OCI-LY3 (cell line): Measurements from ENCODE around the gene HDHD3.

Source experiments
- H2AFZ ChIP-seq: fragments of 200-600, 300-600 bp; shearing (Covaris generic); 2 replicates; pipeline ENCODE4 v1.6.0; 2014; ENCODE audit warnings: antibody characterized with exemption, low read depth, low read length
- H3K27ac ChIP-seq: fragments of 200-600, 300-600 bp; sonication (generic); 2 replicates; pipeline ENCODE4 v1.5.1; 2014; ENCODE audit warnings: mild to moderate bottlenecking, low read length, moderate library complexity, mixed read lengths
- H3K27me3 ChIP-seq: fragments of 200-600, 300-600 bp; sonication (generic); 2 replicates; pipeline ENCODE4 v1.6.1; 2014; ENCODE audit warnings: low read depth, low read length, mixed read lengths
- H3K36me3 ChIP-seq: fragments of 200-600, 300-600 bp; sonication (generic); replicated peaks from 2 replicates; pipeline ENCODE3; 2014; ENCODE audit warnings: low read depth, low read length, mixed read lengths
- H3K4me1 ChIP-seq: fragments of 300-600, 200-600 bp; sonication (generic); 2 replicates; pipeline ENCODE4 v1.6.1; 2014; ENCODE audit warnings: low read length, mixed read lengths
- H3K4me2 ChIP-seq: fragments of 200-600, 300-600 bp; sonication (generic); 2 replicates; pipeline ENCODE4 v1.6.1; 2014; ENCODE audit warnings: low read length, mixed read lengths
- H3K4me3 ChIP-seq: fragments of 300-600, 200-600 bp; sonication (generic); 2 replicates; pipeline ENCODE4 v1.5.1; 2014; ENCODE audit warnings: antibody characterized with exemption, mild to moderate bottlenecking, low read length, moderate library complexity
- H3K79me2 ChIP-seq: fragments of 300-600, 200-600 bp; shearing (Covaris generic); 2 replicates; pipeline ENCODE4 v1.6.1; 2014; ENCODE audit warnings: mild to moderate bottlenecking, low read length, mixed read lengths
- H3K9ac ChIP-seq: fragments of 300-600, 200-600 bp; shearing (Covaris generic); 2 replicates; pipeline ENCODE4 v1.6.0; 2014; ENCODE audit warnings: mild to moderate bottlenecking, low read length, moderate library complexity
- H3K9me3 ChIP-seq: fragments of 200-600, 300-600 bp; shearing (Covaris generic); 2 replicates; pipeline ENCODE4 v1.6.1; 2014; ENCODE audit warnings: low read length, mixed read lengths; ENCODE audit not compliant: insufficient read depth
- H4K20me1 ChIP-seq: fragments of 200-600, 300-600 bp; sonication (generic); 2 replicates; pipeline ENCODE4 v1.6.1; 2016; ENCODE audit warnings: low read length, mixed read lengths; ENCODE audit not compliant: insufficient read depth
- CTCF ChIP-seq: fragments of 200-600, 300-600 bp; sonication (generic); IDR thresholded peaks from 2 replicates; pipeline ENCODE4 v1.5.1; 2014; ENCODE audit warnings: antibody characterized with exemption, low read length, low read depth
- EZH2phosphoT487 ChIP-seq: fragments of 200-600 bp; shearing (Covaris generic); IDR thresholded peaks from 2 replicates; pipeline ENCODE4 v1.6.1; 2018; ENCODE audit warnings: antibody characterized with exemption, mixed run types, low read depth

Gene HDHD3

GRCh38 chr9:113359385-113359784 lies 17.4 kb downstream of the HDHD3 start:
- H3K4me1 ChIP-seq, result no peaks in the 10 kb centered on the region
- H3K36me3 ChIP-seq, result no peaks in the 10 kb centered on the region
- H3K27me3 ChIP-seq, result no peaks in the 10 kb centered on the region
- no peaks in the 10 kb centered on the region for H3K9me3 ChIP-seq
- no peak overlapping the region for H3K9ac ChIP-seq
- TF ChIP-seq CTCF (no peak), EZH2phosphoT487 (no peak)
- no peaks in the 10 kb centered on the region for H3K79me2 ChIP-seq
- no peak overlapping the region for H3K4me3 ChIP-seq
- H3K27ac ChIP-seq, result no peak overlapping the region
- no peaks in the 10 kb centered on the region for H4K20me1 ChIP-seq
- H3K4me2 ChIP-seq, result no peak overlapping the region
- no peak overlapping the region for H2AFZ ChIP-seq

GRCh38 chr9:113356686-113357292 lies 20.0 kb downstream of the HDHD3 start:
- no peaks in the 10 kb centered on the region for H3K9me3 ChIP-seq

DNA sequence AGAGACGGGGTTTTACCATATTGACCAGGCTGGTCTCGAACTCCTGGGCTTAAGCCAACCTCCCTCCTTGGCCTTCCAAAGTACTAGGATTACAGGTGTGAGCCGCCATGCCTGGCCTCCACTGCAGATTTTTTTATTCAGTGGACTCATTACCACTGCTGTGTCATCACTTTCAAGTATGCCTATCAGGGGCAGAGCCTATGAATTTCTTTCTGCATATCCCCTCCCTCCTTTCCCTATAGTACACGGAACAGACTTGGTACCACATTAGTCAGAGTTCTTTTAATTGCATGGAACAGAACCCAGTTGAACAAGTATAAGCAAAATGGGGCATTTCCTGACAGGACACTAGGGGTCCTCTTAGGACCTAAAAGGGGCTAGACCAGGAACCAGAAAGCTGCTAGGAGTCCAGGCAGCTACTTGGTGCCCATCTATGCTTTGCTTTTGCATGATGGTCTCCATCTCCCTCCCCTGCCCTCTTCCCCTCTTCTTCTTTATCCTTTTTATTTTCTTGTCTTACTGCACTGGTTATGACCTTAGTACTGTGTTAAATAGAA lies 21.7 kb downstream of the HDHD3 start:
- Histone ChIP-seq H3K4me3 (no peak overlapping the region), H3K4me1 (peaks cover 26% of the 10 kb centered on the region), H3K9ac (no peak overlapping the region), H3K9me3 (no peaks in the 10 kb centered on the region), H3K36me3 (no peaks in the 10 kb centered on the region), H3K79me2 (no peaks in the 10 kb centered on the region), H3K27ac (no peak overlapping the region), H3K27me3 (no peaks in the 10 kb centered on the region), H4K20me1 (no peaks in the 10 kb centered on the region), H2AFZ (no peak overlapping the region), H3K4me2 (no peak overlapping the region)
- peak; percentile 45 for TF ChIP-seq CTCF
- TF ChIP-seq EZH2phosphoT487, result no peak

More at GRCh38 chr9:113356686-113357292, 20.0 kb downstream of the HDHD3 start:
- Histone ChIP-seq H3K36me3 (no peaks in the 10 kb centered on the region), H2AFZ (no peak overlapping the region), H3K4me1 (peaks cover 11% of the 10 kb centered on the region), H3K4me3 (no peak overlapping the region), H3K79me2 (no peaks in the 10 kb centered on the region), H3K9ac (no peak overlapping the region), H3K27me3 (no peaks in the 10 kb centered on the region), H3K27ac (no peak overlapping the region), H4K20me1 (no peaks in the 10 kb centered on the region), H3K4me2 (no peak overlapping the region)
- no peak for TF ChIP-seq CTCF
- no peak for TF ChIP-seq EZH2phosphoT487

GRCh38 chr9:113352411-113352810 lies 24.4 kb downstream of the HDHD3 start:
- no peaks in the 10 kb centered on the region for H3K27me3 ChIP-seq
- no peaks in the 10 kb centered on the region for H4K20me1 ChIP-seq
- H3K9me3 ChIP-seq, result no peaks in the 10 kb centered on the region
- no peaks in the 10 kb centered on the region for H3K36me3 ChIP-seq
- peak overlapping the region; percentile 90; the same call in 1 of the 2 replicates for H3K27ac ChIP-seq
- H2AFZ ChIP-seq, result no peak overlapping the region
- H3K4me2 ChIP-seq, result peak overlapping the region; percentile 26; the same call in 1 of the 2 replicates
- TF ChIP-seq EZH2phosphoT487 (no peak), CTCF (no peak)
- peaks cover 30% of the 10 kb centered on the region for H3K4me1 ChIP-seq
- no peak overlapping the region for H3K4me3 ChIP-seq
- H3K9ac ChIP-seq, result no peak overlapping the region
- H3K79me2 ChIP-seq, result no peaks in the 10 kb centered on the region
